ENCODE results near the gene NUB1.
"Not testable (repeated sequence)": the region's sequence is repeated elsewhere in the genome, so short reads cannot be mapped to it uniquely, and the experiment has no call there.

NUB1 gene

DNA sequence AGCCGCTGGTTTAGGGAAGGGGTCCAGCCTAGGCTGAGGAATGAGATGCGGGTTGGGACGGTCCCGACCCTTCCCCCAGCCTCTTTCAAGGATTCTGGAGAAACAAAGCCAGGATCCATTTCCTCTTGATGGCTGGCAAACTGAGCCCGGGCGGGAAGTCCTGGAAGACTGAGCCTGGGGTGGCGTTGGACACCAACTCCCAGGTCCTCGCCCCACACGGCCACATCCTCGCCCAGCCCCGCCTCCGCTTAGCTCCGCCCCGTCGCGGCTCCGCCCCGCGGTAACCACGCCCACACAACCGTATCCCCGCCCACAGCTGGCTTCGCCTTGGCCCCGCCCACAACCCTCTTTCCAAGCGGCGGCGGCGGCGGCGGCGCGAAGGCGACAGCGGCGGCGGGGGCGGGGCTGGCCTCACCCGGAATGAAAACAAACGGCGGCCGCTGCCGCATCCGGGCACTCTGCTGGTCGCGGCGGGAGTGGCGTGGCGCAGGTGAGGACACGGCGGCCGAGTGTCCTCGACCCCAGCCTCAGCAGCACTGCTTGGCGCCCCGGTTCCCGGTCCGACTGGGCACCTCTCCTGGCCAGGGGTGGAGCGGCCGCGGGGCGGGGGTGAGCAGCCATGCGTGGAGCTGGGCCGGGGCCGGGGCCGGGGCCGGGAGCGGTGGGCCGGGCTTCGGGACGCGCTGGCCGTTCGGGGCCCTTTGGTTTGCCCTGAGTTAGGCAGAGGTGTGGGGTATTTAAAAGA, at the start of gene NUB1:
Gene NUB1 (plus strand): TSS at position 456 of the 745 bp plus-strand sequence. CDS start 3,538 bp downstream, outside the sequence.
- peak; percentile 77 to 91 (median 88) for DNase-seq (ENCODE audit: low read depth in 3 of 3, low spot score in 1 of 3)

DNA sequence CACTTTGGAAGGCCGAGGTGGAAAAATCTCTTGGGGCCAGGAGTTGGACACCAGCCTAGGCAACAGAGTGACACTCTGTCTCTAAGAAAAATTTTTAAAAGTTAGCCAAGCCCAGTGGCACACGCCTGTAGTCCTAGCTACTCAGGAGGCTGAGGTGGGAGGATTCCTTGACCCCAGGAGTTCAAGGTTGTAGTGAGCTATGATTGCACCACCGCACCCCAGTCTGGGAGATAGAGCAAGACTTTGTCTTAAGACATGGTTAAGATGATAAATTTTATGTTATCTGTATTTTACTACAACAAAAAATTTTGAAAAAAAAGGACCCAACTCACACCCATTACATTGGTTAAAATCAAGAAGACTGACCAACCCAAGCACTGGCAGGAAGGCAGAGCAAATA, 48.8 kb upstream of the NUB1 start:
- DNase-seq (ENCODE audit: low read depth in 3 of 3, low spot score in 1 of 3), result no peak

DNA sequence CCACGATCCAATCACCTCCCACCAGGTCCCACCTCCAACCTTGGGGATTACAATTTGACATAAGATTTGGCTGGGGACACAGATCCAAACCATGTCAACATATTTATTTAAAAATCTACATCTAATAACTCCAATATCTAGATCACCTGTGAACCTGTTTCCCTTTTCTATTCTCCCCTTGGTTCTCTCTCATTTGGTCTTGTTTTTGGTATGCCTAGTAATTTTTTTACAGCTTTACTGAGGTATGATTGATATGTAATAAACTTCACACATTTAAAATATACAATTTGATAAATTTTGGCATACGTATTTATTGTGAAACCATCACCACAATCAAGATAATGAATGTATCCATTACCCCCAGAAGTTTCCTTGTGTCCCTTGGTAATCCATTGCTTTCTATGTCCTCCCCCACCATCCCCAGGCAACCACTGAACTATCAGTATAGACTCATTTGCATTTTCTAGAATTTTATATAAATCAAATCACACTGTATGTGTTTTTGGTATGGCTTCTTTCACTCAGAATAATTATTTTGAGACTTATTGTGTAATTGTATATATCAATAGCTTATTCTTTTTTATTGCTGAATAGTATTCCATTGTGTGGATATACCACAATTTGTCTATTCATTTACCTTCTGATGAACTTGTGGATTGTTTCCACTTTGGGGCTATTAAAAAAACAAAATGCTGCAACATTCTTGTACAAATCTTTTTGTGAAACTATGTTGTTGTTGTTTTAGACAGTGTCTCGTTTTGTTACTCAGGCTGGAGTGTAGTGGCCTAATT, 45.2 kb upstream of the NUB1 start:
- no peak for DNase-seq (ENCODE audit: low read depth in 3 of 3, low spot score in 1 of 3)

DNA sequence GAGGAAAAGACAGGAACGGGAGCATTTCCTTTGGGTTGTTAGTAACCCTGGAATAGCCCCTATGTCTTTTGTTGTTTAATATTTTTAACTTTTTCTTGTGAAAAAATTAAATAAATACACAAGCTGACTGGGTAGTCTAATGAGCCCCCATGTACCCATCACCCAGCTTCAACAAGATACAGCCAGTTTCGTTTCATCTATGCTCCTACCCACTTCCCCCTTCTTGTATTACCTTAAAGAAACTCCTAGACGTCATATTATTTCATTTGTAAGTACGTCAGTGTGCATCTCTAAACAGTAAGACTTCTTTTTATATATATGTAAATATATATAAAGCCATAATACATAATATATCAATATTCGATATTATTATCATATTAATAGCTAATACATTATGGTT, 42.8 kb upstream of the NUB1 start:
- no peak for DNase-seq (ENCODE audit: low read depth in 3 of 3, low spot score in 1 of 3)

GRCh38 chr7:151299530-151299929, 42.1 kb upstream of the NUB1 start:
- no peak for DNase-seq (ENCODE audit: low read depth in 3 of 3, low spot score in 1 of 3)

DNA sequence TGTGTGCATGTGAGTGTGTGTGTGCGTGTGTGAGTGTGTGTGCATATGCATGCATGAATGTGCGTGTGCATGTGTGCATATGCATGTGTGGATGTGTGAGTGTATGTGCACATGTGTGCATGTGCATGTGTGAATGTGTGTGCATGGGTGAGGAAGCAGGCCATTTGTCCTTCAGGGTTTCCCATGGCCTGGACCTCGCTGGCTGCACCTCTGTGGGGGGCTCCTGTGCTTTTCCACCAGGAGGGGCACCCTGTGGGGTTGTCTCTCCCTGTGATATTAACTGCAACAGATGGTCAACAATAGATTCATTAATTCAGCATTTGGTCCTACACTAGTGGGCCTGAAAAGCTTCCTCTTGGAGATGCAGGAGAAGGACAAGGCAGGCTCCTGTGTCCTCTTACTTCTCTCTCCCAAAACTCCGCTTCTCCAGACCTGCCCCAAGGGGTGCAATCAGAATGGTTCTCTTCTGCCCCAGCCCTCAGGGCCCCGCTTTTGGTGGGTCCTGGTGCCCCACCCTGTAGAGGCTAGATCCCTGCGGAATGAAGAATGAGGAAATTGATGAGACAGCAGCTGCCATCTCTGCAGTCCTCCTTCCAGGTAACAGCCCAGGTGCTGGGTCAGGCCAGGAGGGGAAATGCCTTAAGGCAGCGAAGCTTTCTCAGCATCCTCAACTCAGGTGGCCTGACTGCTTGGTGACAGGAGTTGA, 41.5 kb upstream of the NUB1 start:
- no peak for DNase-seq (ENCODE audit: low read depth in 3 of 3, low spot score in 1 of 3)

DNA sequence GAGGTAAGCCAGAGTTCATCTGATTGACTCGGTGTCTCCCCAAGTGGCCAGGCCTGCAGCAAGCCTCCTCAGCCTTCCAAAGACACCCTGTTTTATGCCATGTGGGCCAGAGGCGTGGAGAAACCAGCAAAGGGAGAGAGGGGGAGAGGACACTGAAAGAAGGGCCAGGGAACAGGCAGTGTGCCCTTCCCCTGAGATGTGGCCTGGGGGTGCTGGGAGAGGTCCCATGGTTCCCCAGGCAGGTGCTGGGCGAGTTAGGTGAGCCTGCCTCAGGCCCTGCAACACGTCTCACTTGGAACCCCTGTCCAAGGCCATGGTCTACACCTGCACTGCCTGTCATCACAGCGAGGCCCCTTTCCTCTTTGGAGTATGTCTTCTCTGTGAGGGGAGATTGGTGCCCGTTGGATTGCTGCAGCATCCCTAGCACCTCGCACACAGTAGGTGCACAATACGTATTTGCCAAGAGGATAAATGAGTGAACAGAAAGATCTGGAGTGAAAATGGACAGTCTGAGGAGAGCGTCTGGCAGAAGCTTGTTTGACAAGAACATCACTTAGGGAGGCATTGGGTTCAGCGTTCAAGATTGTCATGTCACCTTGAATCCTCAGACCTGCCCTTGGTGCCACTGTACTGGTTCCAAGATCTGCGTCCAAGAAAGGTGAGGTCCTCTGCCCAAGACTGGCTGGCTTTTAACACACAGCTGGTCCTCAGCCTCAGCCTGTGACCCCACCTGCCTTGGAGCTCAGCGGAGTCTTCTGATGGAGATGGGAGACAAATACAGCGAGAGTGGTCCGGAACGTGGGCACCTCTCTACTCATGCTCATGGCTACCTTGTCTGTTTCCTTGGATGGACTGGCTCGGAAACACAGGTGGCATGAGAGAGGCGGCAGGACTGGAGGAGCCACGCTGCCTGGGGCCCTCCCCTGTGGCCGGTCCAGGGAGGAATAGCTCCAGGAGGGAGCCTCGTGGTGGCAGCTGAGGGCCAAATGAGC, 39.8 kb upstream of the NUB1 start:
- DNase-seq (ENCODE audit: low read depth in 3 of 3, low spot score in 1 of 3), result no peak

DNA sequence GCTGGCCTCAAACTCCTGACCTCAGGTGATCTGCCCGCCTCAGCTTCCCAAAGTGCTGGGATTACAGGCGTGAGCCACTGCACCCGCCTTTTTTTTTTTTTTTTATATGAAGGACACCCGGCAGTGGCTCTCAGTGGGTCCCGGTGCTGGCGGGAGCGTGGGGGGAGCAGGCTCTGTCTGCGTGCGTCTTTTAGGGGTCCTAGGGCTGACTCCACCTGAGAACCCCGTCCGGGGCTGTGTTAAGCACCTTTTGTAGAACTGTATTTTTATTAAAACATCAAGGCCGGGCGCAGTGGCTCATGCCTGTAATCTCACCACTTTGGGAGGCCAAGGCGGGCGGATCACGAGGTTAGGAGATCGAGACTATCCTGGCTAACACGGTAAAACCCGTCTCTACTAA, 37.4 kb upstream of the NUB1 start:
- DNase-seq (ENCODE audit: low read depth in 3 of 3, low spot score in 1 of 3), result not testable (repeated sequence)

DNA sequence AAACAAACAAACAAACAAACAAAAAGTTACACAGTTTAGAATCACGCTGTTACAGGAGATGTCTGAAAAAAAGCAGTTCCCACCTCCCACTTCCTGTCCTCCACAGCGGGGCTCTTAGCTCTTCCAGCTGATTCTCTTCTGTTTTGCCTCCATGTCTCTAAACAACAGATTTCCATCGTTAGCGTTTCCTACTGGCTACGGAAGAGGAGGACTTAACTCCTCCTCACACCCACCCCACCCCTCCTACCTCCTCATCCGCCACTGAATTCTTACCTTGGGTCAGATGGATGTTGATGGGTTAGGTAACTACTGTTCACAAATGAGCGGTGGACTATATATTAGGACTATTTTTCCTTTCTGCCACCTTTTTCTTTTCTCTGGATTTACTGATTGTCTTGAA, 36.8 kb upstream of the NUB1 start:
- DNase-seq (ENCODE audit: low read depth in 3 of 3, low spot score in 1 of 3), result no peak

DNA sequence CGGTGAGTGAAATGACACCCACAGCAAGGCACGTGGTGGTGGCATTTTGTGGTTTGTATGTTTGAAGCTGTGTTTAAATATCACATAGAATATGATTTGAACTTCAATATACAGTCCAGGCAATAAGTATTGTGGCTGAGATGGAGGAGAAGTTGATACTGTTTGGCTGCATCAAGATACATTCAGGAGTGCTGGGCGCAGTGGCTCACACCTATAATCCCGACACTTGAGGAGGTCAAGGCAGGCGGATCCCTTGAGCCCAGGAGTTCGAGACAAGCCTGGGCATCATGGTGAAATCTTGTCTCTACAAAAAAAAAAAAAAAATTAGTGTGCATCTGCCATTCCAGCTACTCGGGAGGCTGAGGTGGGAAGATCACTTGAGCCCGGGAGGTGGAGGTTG, 35.2 kb upstream of the NUB1 start:
- no peak for DNase-seq (ENCODE audit: low read depth in 3 of 3, low spot score in 1 of 3)

DNA sequence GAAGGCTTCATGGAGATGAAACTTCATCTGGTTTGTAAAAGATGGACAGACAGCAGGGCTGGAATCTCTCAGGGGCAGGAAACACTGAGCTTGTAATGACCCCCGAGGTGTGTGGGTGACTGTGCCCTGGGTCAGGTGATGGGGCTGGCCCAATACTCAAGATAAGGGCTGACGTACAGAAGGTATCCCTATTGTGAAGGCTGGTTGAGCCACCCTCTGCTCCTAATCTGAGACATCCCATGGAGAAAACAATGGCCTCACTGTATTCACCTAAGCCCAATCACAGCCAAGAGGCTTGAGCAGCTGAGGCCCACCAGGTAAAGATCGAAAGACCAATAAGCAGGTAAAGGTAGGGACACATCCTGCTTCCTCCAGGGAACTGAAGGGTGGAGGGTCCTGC, 34.8 kb upstream of the NUB1 start:
- DNase-seq (ENCODE audit: low read depth in 3 of 3, low spot score in 1 of 3), result no peak

- no peak for DNase-seq (ENCODE audit: low read depth in 3 of 3, low spot score in 1 of 3)
These were observed 34.1 kb upstream of the NUB1 start for GRCh38 chr7:151307536-151307935.

- DNase-seq (ENCODE audit: low read depth in 3 of 3, low spot score in 1 of 3), result no peak
These were observed 33.4 kb upstream of the NUB1 start for GRCh38 chr7:151308256-151308655.

DNA sequence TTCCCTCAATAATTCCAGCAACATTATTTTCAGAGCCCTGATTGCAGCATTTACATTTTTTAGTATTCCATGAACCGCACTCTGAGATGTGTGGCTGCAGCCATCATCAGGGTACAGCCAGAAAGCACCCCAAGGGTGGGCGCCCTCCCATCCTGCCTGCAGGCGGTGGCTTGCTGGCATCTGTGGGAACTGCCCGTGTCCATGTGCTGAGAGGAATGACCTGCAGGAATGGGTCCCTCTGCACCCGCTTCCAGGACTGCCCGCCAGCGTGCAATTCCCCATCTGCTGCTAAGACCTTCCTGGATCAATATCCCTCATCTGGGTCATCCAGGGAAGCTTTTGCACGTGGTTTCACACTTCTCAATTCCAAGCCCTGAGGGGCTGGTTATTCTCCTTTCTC, 32.8 kb upstream of the NUB1 start:
- no peak for DNase-seq (ENCODE audit: low read depth in 3 of 3, low spot score in 1 of 3)

DNA sequence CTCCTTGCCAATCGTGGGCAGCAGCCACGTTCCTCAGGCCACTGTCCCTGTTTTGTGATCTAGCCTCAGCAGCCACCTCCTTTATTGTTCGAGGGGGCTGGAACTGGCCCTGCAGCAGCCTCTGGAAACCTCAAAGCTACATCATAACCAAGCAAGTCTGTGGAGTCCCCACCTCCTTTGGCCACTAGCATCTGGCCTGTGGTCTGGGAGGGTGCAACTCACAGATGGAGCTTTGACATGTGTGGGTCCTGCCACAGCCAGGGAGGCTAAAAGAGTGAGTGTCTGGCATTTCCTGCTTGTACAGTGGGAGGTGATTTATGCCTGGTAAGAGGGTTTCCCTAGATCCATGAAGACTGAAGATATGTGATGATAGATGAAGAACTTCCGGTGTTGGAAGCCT, 32.3 kb upstream of the NUB1 start:
- no peak for DNase-seq (ENCODE audit: low read depth in 3 of 3, low spot score in 1 of 3)

- no peak for DNase-seq (ENCODE audit: low read depth in 3 of 3, low spot score in 1 of 3)
These were observed 31.0 kb upstream of the NUB1 start for GRCh38 chr7:151310578-151310977.

GRCh38 chr7:151311294-151311864, 30.2 kb upstream of the NUB1 start:
- no peak for DNase-seq (ENCODE audit: low read depth in 3 of 3, low spot score in 1 of 3)

DNA sequence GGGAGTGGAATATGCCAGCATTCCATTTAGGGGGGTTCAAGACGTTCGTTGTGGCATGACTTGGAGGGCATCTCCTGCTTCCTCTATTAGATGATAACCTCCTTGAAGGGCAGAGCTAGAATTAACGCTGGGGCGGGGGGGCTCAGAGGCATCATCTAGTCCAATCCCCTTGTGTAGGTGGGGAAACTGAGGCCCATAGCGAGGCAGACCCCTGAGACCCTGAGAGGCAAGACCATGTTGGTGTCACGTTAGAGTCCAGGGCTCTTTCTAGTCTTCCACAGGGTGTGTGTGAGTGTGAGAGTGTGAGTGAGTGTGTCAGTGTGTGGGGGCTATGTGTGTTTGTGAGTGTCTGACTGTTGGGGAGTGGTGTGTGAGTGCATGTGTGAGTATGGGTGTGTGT, 29.3 kb upstream of the NUB1 start:
- DNase-seq (ENCODE audit: low read depth in 3 of 3, low spot score in 1 of 3), result no peak

GRCh38 chr7:151312831-151313809, 28.5 kb upstream of the NUB1 start:
- no peak for DNase-seq (ENCODE audit: low read depth in 3 of 3, low spot score in 1 of 3)

All from stimulated activated CD4-positive, alpha-beta T cell treated with anti-CD3 and anti-CD28 coated beads, TNF-alpha, amount 100 ng/mL, for 1 hour (primary cell).